Epithelial cell of proximal tubule (primary cell): Measurements from ENCODE around the gene HJURP. TPM values are rescaled to one million over a fixed set of nuclear protein-coding genes. Genes with fewer than 3 reads are reported as not detected.

Experiments used
- DNase-seq: peaks from one replicate; pipeline ENCODE4 v3.0.0-alpha.2; 2011; ENCODE audit warnings: low read depth
- H3K4me3 ChIP-seq: 2 replicates; pipeline ENCODE4 v1.5.1; 2011; ENCODE audit warnings: low read depth, mild to moderate bottlenecking, low read length
- total RNA-seq: library from RNA; depleted of rRNA; stranded (reverse); fragments of >200 nt; gene quantifications from 2 replicates; pipeline ENCODE4 v1.2.3, GENCODE V29; 2015
- TF ChIP-seq, protein P1 (sequence below): conservative IDR thresholded peaks from 2 replicates; pipeline ENCODE4 v1.5.1; 2012; ENCODE audit warnings: low read depth, mild to moderate bottlenecking, low read length

The HJURP gene
- total RNA-seq, 1 donor from 2014 or later = 64.9 TPM

DNA sequence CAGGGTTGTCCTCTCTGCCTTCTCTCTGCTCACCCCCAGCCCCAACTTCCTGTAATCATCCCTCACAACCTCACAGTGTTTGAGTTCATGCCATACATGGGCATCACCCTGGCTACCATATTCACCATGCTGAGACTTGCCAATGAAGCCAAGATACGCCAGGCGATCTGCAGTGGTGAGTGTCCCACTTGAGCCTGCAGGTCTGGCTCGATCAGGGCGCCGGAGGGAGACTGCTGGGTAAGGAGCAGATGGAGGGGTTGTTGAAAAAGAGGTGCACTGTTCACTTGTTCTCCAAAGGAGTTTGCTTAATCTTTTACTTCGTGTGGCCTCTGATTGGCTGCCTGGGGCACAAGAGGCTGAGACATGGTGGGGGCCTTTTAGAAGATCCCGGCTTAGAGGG lies 61.6 kb downstream of the HJURP start:
- H3K4me3 ChIP-seq = no peak overlapping the region
- TF ChIP-seq, protein P1, sequence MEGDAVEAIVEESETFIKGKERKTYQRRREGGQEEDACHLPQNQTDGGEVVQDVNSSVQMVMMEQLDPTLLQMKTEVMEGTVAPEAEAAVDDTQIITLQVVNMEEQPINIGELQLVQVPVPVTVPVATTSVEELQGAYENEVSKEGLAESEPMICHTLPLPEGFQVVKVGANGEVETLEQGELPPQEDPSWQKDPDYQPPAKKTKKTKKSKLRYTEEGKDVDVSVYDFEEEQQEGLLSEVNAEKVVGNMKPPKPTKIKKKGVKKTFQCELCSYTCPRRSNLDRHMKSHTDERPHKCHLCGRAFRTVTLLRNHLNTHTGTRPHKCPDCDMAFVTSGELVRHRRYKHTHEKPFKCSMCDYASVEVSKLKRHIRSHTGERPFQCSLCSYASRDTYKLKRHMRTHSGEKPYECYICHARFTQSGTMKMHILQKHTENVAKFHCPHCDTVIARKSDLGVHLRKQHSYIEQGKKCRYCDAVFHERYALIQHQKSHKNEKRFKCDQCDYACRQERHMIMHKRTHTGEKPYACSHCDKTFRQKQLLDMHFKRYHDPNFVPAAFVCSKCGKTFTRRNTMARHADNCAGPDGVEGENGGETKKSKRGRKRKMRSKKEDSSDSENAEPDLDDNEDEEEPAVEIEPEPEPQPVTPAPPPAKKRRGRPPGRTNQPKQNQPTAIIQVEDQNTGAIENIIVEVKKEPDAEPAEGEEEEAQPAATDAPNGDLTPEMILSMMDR = no peak
- DNase-seq = no peak

DNA sequence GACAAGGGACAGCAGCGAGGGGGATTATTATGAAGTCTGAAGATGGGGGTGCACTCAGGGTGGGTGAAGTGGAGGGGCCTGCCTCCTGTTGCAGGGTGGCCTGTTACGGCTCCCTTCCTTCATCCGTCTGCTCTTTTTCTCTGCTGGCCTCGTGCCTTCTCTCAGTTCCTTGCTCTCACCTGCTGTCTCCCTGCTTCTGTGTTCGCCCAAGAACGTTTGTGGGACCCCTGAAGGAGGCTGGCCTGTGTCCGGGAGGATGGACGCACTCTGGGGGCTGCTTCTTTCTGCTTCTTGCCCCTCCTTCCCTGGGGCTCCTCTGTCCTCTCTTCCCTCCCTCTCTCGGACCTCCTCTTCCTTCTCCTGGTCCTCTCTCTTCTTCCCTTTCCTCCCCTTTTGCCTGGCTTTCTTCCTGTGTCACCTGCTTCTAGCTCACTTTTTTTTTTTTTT lies 62.4 kb downstream of the HJURP start:
- TF ChIP-seq, protein P1 = no peak
- no peak for DNase-seq
- H3K4me3 ChIP-seq = no peak overlapping the region

- no peak for DNase-seq
- H3K4me3 ChIP-seq = no peak overlapping the region
- TF ChIP-seq, protein P1 = no peak
Measured at GRCh38 chr2:233791151-233791882, 63.0 kb downstream of the HJURP start.

DNA sequence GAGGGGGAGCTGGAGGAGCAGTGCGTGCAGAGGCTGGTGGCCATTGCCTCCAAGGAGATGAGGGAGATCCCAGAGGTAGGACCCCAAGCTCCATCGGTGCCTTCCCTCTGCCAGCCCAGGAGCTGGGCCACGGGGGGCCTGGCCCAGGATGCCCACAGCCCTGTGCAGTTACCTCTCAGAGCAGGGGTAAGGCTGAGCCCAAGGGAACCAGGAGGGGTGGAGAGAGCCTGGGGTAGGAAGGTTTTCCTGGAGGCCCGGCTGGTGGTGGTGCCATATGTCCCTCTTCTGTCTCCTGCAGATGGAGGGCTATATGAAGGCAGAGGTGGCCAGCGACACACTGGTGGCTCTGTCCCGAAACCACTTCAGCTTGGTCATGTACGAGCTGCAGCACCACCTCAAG lies 64.8 kb downstream of the HJURP start:
- H3K4me3 ChIP-seq = no peak overlapping the region
- no peak for DNase-seq
- TF ChIP-seq, protein P1 = no peak

Other genes with a start within 250 kb of the HJURP start
- not detected in 2 replicates for gene UGT1A8, start 236.9 kb downstream of the HJURP start, total RNA-seq
- gene UGT1A10, start 218.1 kb downstream of the HJURP start, total RNA-seq = not detected in 2 replicates
- not detected in 2 replicates for gene UGT1A9, start 182.6 kb downstream of the HJURP start, total RNA-seq
- 0.14 TPM in 1 of 2 replicates, not detected in the other for gene UGT1A7, start 172.6 kb downstream of the HJURP start, total RNA-seq
- gene UGT1A6, start 161.6 kb downstream of the HJURP start, total RNA-seq = 0.52 and 5.1 TPM in 2 replicates
- not detected in 2 replicates for gene UGT1A5, start 141.6 kb downstream of the HJURP start, total RNA-seq
- gene UGT1A4, start 135.8 kb downstream of the HJURP start, total RNA-seq = 0.07 TPM in 1 of 2 replicates, not detected in the other
- gene UGT1A3, start 125.5 kb downstream of the HJURP start, total RNA-seq = not detected in 2 replicates
- not detected in 2 replicates for gene UGT1A1, start 94.3 kb downstream of the HJURP start, total RNA-seq
- gene MROH2A, start 76.2 kb downstream of the HJURP start, total RNA-seq = not detected in 2 replicates
- 0.87 and 4.1 TPM in 2 replicates for gene TRPM8, start 62.8 kb upstream of the HJURP start, total RNA-seq
- not detected in 2 replicates for gene SPP2, start 196.2 kb upstream of the HJURP start, total RNA-seq